GM13976 (cell line): ENCODE measurements around the gene DPYSL4.

Source experiments
- DNase-seq: peaks from one replicate; pipeline ENCODE4 v3.0.0; 2012; ENCODE audit warnings: low spot score
- CTCF ChIP-seq: IDR thresholded peaks from 2 replicates; pipeline ENCODE4 v1.5.1; 2012; ENCODE audit warnings: borderline replicate concordance, mild to moderate bottlenecking; ENCODE audit not compliant: insufficient read depth; ENCODE audit errors: extremely low read depth, missing control alignments, control extremely low read depth
- in situ Hi-C: fragments of 300-500 bp; cut with MboI; formaldehyde crosslinking; loops from one replicate; pipeline ENCODE4 v1.12.0; 2022; ENCODE audit warnings: low sequenced_read_pairs, mixed read lengths, inconsistent platforms; ENCODE audit not compliant: unreplicated experiment

The DPYSL4 gene

GRCh38 chr10:132153616-132154217, 33.0 kb upstream of the DPYSL4 start:
- in situ Hi-C loops = no loop called here
- no peak for TF ChIP-seq CTCF
- DNase-seq = no peak

GRCh38 chr10:132154440-132154839, 32.3 kb upstream of the DPYSL4 start:
- TF ChIP-seq CTCF = no peak
- DNase-seq = no peak
- in situ Hi-C loops = no loop called here

GRCh38 chr10:132154931-132155330, 31.8 kb upstream of the DPYSL4 start:
- no peak for TF ChIP-seq CTCF
- in situ Hi-C loops = no loop called here
- no peak for DNase-seq

GRCh38 chr10:132155723-132156381, 30.9 kb upstream of the DPYSL4 start:
- TF ChIP-seq CTCF = no peak
- in situ Hi-C loops = no loop called here
- DNase-seq = no peak

GRCh38 chr10:132156382-132156781, 30.4 kb upstream of the DPYSL4 start:
- no peak for DNase-seq
- in situ Hi-C loops = no loop called here
- no peak for TF ChIP-seq CTCF

- no peak for DNase-seq
- in situ Hi-C loops = no loop called here
- no peak for TF ChIP-seq CTCF
These were observed 29.6 kb upstream of the DPYSL4 start for GRCh38 chr10:132157101-132157500.
